GM18505 (cell line): Measurements from ENCODE around the gene PTPRD.

ENCODE experiments used
- ATAC-seq: cut with Tn5 transposase; IDR thresholded peaks from one replicate; pipeline ENCODE4 v1.9.1; 2021; ENCODE audit not compliant: unreplicated experiment
- POLR2A ChIP-seq: IDR thresholded peaks from 4 replicates; pipeline ENCODE4 v1.6.1; 2011; ENCODE audit warnings: borderline replicate concordance; ENCODE audit not compliant: insufficient read depth, insufficient read length; ENCODE audit errors: extremely low read depth

PTPRD gene

DNA sequence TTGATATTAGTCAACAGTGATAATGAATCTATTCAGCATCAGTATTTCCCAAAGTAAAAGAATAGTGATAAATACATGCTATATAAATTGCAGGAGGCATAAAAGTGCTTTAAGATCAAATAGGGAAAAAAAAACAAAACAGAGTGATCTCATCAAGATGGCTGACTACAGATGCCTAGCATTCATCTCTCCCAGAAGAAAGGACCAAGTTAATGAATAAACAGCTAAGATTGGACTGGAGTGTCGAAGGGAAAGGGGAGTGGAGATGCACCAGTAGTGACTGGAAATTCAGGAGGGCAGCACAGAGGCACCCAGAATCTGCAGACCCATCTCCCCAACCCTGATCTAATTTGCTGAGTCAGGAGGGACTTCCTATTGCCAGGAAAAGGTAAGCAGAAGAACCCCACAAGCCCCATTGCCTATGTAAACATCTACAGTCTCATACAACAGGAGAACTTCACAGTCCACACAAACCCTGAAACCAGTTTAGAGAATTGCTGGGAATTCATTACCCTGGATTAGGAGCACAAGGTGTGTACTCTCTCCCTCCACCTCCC, 699.4 kb downstream of the PTPRD start:
- TF ChIP-seq POLR2A = no peak
- ATAC-seq = no peak

GRCh38 chr9:9912459-9912858, 700.3 kb downstream of the PTPRD start:
- no peak for TF ChIP-seq POLR2A
- ATAC-seq = no peak

DNA sequence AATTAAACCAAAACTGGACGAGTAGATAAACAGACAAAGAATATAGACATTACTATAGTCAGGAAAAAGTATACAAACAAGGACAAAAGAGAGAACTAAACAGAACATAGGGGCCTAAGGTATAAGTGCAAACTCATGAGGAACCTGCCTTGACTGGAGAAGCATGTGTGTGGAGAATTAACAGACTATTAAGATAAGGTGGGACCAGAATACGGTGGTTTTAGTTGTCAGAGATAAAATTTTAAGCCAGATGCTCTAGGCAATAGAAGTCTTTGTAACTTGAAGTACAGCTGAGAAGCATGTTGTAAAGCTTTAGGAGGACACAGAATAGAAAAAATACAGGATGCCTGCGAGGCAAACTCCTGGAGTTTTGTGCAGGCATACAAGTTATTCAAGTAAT, 707.1 kb downstream of the PTPRD start:
- ATAC-seq = no peak
- TF ChIP-seq POLR2A = no peak

DNA sequence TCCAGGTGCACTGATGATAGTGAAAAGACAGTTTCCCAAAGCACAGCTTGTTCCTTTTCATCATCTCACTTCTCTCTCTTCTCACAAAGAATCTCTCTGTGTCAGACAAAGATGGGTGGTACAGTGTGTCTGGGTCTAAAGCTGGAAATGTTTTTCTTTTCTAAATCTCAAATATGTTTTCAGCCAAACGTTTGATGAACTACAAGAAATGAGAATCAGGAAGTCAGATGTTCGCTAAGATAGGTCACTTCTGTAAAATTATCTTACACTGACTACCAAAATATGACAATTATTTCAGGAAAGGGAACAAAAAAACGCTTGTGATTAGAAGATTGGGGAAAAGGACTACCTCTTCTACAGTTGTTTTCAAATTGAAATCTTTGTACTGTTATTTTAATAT, 708.8 kb downstream of the PTPRD start:
- TF ChIP-seq POLR2A = no peak
- ATAC-seq = no peak

DNA sequence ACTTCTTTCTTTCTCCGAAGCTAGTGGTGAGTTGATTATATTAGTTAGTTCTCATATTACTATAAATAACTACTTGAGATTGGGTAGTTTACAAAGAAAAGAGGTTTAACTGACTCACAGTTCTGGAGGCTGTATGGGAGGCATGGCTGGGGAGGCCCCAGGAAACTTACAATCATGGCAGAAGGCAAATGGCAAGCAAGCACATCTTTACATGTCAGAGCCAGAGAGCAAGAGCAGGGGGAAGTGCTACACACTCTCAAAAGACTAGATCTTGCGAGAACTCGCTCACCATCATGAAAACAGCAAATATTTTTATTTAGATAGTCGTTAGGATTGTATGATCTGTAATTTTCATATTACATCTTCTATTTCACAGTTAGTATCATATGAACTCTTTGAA, 711.2 kb downstream of the PTPRD start:
- no peak for TF ChIP-seq POLR2A
- no peak for ATAC-seq

DNA sequence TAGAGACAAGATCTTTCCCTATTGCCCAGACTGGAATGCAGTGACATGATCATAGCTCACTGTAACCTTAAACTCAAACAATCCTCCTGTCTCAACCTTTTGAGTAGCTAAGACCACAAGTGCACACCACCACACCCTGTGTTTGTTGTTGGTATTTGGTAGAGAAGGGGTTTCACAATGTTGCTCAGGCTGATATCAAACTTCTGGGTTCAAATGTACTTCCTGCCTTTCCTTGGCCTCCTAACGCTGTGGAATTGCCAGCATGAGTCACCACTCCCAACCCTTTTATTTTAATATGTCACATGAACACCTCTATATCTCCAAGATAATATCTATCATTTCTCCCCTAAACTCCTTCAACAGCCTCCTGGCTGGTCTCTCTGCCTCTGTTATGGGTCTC, 719.0 kb downstream of the PTPRD start:
- no peak for ATAC-seq
- TF ChIP-seq POLR2A = no peak

GRCh38 chr9:9892217-9892616, 720.6 kb downstream of the PTPRD start:
- peak; percentile 82 for ATAC-seq
- TF ChIP-seq POLR2A = no peak

- ATAC-seq = no peak
- TF ChIP-seq POLR2A = no peak
Measured at GRCh38 chr9:9881692-9882091, 731.1 kb downstream of the PTPRD start.

GRCh38 chr9:9874270-9874669, 738.5 kb downstream of the PTPRD start:
- no peak for TF ChIP-seq POLR2A
- ATAC-seq = no peak

- TF ChIP-seq POLR2A = no peak
- no peak for ATAC-seq
Measured at GRCh38 chr9:9862235-9862810, 750.5 kb downstream of the PTPRD start.

DNA sequence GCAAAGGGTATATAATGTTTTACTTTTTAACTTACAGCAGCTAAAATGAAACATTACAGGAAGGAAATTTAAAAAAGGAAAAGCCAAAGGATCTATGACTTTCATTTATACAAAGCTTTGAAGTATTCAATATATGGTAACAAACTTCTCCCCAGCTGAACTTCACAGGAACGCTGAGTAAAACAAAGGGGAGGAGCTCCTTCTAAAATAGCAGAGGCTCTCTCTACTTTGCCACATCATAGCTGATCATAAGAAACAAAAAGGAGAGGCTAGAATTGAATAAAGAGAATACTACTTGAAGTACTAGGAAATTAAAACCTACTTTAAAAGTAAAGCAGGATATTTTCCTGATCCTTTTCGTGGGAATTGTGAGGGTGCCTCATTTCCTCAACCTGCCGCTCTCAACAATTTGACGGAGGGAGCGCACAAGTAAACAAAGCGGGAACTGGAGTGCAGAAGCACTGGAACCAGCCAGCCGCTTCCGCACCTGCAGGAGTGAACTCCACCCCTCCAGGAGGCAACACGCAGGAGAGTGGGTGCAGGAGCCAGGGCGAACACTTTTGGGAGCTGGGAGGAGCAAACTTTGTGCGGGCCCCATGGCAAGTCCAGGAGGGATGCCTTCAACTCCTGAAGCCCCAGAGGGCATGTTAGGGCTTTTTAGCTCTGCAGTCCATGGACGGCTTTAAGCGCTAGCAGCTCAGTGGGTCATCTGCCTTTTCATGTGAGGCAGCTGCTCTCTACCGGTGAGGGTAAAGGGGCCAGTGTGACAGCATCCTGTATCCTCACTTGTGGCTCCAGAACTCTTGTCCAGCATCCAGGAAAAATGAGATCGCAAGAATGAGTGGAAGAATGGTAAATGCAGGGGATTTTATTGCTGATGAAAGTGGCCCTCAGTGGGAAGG, 757.4 kb downstream of the PTPRD start:
- no peak for TF ChIP-seq POLR2A
- no peak for ATAC-seq

GRCh38 chr9:9847750-9848149, 765.1 kb downstream of the PTPRD start:
- no peak for TF ChIP-seq POLR2A
- ATAC-seq = no peak

- peak; percentile 84 for ATAC-seq
Measured at GRCh38 chr9:9846557-9846956, 766.2 kb downstream of the PTPRD start.

DNA sequence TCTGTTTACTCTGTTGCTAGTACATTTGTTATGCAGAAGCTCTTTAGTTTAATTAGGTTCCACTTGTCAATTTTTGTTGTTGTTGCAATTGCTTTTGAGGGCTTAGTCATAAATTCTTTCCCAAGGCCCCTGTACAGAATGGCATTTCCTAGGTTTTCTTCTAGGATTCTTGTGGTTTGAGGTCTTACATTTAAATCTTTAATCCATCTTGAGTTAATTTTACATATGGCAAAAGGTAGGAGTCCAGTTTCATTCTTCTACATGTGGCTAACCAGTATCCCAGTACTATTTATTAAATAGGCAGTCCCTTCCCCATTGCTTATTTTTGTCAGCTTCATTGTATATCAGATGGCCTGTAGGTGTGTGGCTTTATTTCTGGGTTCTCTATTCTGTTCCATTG, 792.4 kb downstream of the PTPRD start:
- no peak for TF ChIP-seq POLR2A
- ATAC-seq = no peak

More at GRCh38 chr9:9846557-9846956, 766.2 kb downstream of the PTPRD start:
- TF ChIP-seq POLR2A = no peak
